Measurements from ENCODE around the gene ECT2L. TPM values are rescaled to one million over a fixed set of nuclear protein-coding genes. Genes with fewer than 3 reads are reported as not detected.

The ECT2L gene
- total RNA-seq, 1 experiment from 2014 or later, result not detected

DNA sequence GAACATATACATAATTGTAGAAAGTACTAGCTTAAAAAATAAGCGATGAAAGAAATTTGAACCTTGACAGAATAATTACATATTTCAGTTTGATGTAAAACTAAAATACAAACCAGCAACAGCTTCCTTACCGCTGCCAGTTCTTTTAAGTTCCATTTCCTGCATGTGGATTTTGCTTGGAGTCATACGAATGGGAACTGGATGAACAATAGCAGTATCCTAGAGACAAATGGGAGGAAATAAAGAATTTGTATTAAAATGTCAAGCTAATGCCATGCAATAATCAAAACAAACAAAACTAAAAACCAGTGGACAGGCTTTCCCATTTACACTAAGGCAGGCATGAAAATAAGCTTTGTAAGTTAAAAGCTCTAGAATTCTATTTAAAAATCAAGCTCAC is 125.0 kb downstream of the ECT2L start:
- Mint-ChIP-seq H3K4me3 (ENCODE audit: unreplicated experiment) (no peak overlapping the region), H3K4me1 (ENCODE audit: low read depth, unreplicated experiment) (peaks cover 14% of the 10 kb centered on the region), H3K9me3 (ENCODE audit: unreplicated experiment) (no peaks in the 10 kb centered on the region), H3K27me3 (ENCODE audit: insufficient read depth, unreplicated experiment) (no peaks in the 10 kb centered on the region), H3K36me3 (ENCODE audit: insufficient read depth, unreplicated experiment) (peaks cover 37% of the 10 kb centered on the region), H3K27ac (ENCODE audit: unreplicated experiment) (no peak overlapping the region)
- ChIA-PET CTCF (interaction anchor here (1.1 kb wide), 1 partner anchor 105 kb away, joined by 3 read pairs; no protein-coding TSS in a partner anchor), POLR2A (no interaction called here)
- Histone ChIP-seq H3K9me3 (no peaks in the 10 kb centered on the region), H3K36me3 (ENCODE audit: control insufficient read depth, insufficient read depth, low read length) (peaks cover 2% of the 10 kb centered on the region), H3K4me1 (peaks cover 16% of the 10 kb centered on the region; the same call in 1 of the 2 replicates), H3K27me3 (replicated peaks; ENCODE audit: control insufficient read depth, insufficient read depth, low read length) (no peaks in the 10 kb centered on the region), H3K4me3 (ENCODE audit: low read depth, low read length) (no peak overlapping the region)
- DNase-seq, result no peak
- TF ChIP-seq, protein P1, sequence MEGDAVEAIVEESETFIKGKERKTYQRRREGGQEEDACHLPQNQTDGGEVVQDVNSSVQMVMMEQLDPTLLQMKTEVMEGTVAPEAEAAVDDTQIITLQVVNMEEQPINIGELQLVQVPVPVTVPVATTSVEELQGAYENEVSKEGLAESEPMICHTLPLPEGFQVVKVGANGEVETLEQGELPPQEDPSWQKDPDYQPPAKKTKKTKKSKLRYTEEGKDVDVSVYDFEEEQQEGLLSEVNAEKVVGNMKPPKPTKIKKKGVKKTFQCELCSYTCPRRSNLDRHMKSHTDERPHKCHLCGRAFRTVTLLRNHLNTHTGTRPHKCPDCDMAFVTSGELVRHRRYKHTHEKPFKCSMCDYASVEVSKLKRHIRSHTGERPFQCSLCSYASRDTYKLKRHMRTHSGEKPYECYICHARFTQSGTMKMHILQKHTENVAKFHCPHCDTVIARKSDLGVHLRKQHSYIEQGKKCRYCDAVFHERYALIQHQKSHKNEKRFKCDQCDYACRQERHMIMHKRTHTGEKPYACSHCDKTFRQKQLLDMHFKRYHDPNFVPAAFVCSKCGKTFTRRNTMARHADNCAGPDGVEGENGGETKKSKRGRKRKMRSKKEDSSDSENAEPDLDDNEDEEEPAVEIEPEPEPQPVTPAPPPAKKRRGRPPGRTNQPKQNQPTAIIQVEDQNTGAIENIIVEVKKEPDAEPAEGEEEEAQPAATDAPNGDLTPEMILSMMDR (IDR thresholded peaks at IDR 0.05; ENCODE audit: insufficient read depth in 1 of 2, low read depth in 1 of 2, low read length in 1 of 2, severe bottlenecking in 1 of 2, unreplicated experiment in 1 of 2), result no peak
- no TSS peak for BruUV-seq (replicated peaks)
- intact Hi-C loops (cut with micrococcal nuclease; ENCODE audit: unreplicated experiment), result no loop called here

DNA sequence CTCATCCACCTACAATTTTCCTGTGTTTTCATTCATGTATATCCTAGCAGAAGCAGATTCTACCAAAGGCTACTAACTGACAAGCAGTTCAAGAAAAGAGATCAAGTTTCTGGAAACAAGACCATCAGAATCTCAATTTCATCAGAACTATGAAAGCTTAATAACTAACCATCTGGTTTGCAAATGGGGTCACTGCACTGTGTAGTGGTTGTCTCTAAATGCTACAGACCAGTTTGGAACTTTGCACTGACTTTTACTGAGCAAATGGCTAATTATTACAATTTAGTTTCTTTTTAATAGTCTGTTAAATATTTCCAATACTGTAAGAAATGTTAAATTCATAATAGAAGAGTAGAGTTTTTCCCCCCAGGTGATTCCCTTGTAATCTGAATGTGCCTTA is 127.7 kb downstream of the ECT2L start:
- TF ChIP-seq, protein P1 (IDR thresholded peaks at IDR 0.05; ENCODE audit: insufficient read depth in 1 of 2, low read depth in 1 of 2, low read length in 1 of 2, severe bottlenecking in 1 of 2, unreplicated experiment in 1 of 2), result no peak
- H3K4me3 ChIP-seq (ENCODE audit: low read depth, low read length), result no peak overlapping the region
- Mint-ChIP-seq H3K27me3 (ENCODE audit: insufficient read depth, unreplicated experiment) (no peaks in the 10 kb centered on the region), H3K4me3 (ENCODE audit: unreplicated experiment) (no peak overlapping the region), H3K4me1 (ENCODE audit: low read depth, unreplicated experiment) (peaks cover 14% of the 10 kb centered on the region), H3K27ac (ENCODE audit: unreplicated experiment) (no peak overlapping the region), H3K36me3 (ENCODE audit: insufficient read depth, unreplicated experiment) (peaks cover 29% of the 10 kb centered on the region), H3K9me3 (ENCODE audit: unreplicated experiment) (no peaks in the 10 kb centered on the region)
- CTCF ChIA-PET, result no interaction called here
- no peak for DNase-seq
- POLR2A ChIA-PET, result no interaction called here
- H3K36me3 ChIP-seq (ENCODE audit: control insufficient read depth, insufficient read depth, low read length), result no peaks in the 10 kb centered on the region; the same call in 1 of the 2 replicates
- H3K9me3 ChIP-seq, result no peaks in the 10 kb centered on the region
- 0 out of 2 replicates have a peak, but pooled peaks cover 5% of the 10 kb centered on the region for H3K4me1 ChIP-seq
- no TSS peak for BruUV-seq (replicated peaks)
- no peaks in the 10 kb centered on the region for H3K27me3 ChIP-seq (replicated peaks; ENCODE audit: control insufficient read depth, insufficient read depth, low read length)
- intact Hi-C loops (cut with micrococcal nuclease; ENCODE audit: unreplicated experiment), result no loop called here

DNA sequence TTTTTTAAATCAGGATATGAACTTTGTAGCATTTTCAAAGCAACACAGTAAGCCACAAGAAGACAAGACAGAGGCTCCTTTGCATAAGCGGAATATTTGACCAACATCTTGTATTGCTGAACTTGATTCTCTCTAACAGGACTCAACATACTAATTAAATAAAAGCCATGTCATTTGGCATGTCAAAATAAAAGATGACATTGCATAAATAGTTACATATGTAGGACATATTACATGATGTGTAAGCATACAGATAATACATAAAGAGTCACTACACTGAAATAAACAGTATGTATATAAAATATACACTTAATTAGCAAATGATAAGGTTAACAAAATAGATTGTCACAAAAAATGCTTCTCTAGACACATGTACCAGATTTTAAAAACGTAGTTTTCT is 129.9 kb downstream of the ECT2L start:
- no peaks in the 10 kb centered on the region for H3K27me3 Mint-ChIP-seq (ENCODE audit: insufficient read depth, unreplicated experiment)
- CTCF ChIA-PET, result no interaction called here
- H3K36me3 Mint-ChIP-seq (ENCODE audit: insufficient read depth, unreplicated experiment), result peaks cover 23% of the 10 kb centered on the region
- intact Hi-C loops (cut with micrococcal nuclease; ENCODE audit: unreplicated experiment), result loop anchor here (5.0 kb wide), 1 partner anchor 109 kb away; no protein-coding TSS in a partner anchor
- no peak overlapping the region for H3K4me3 Mint-ChIP-seq (ENCODE audit: unreplicated experiment)
- TF ChIP-seq, protein P1 (IDR thresholded peaks at IDR 0.05; ENCODE audit: insufficient read depth in 1 of 2, low read depth in 1 of 2, low read length in 1 of 2, severe bottlenecking in 1 of 2, unreplicated experiment in 1 of 2), result no peak
- BruUV-seq (replicated peaks), result no TSS peak
- no peak overlapping the region for H3K27ac Mint-ChIP-seq (ENCODE audit: unreplicated experiment)
- POLR2A ChIA-PET, result no interaction called here
- DNase-seq, result no peak
- Histone ChIP-seq H3K4me1 (0 out of 2 replicates have a peak, but pooled peaks cover 5% of the 10 kb centered on the region), H3K9me3 (no peaks in the 10 kb centered on the region), H3K36me3 (ENCODE audit: control insufficient read depth, insufficient read depth, low read length) (no peaks in the 10 kb centered on the region; the same call in 1 of the 2 replicates), H3K4me3 (ENCODE audit: low read depth, low read length) (no peak overlapping the region), H3K27me3 (replicated peaks; ENCODE audit: control insufficient read depth, insufficient read depth, low read length) (no peaks in the 10 kb centered on the region)
- peaks cover 6% of the 10 kb centered on the region for H3K4me1 Mint-ChIP-seq (ENCODE audit: low read depth, unreplicated experiment)
- H3K9me3 Mint-ChIP-seq (ENCODE audit: unreplicated experiment), result no peaks in the 10 kb centered on the region

All from Caco-2 (cell line).